B cell (primary cell): ENCODE data around the gene CEMIP2. TPM values are rescaled to one million over a fixed set of nuclear protein-coding genes. Genes with fewer than 3 reads are reported as not detected.

Experiments
- ATAC-seq: fragments of 200-7000 bp; cut with Tn5 transposase; one replicate; pipeline ENCODE4 v1.10.0; 2021; ENCODE audit warnings: low read depth, mild to moderate bottlenecking, moderate number of reproducible peaks, moderate library complexity
- CTCF ChIA-PET: fragments of 350-600 bp; sonication (Branson Sonifier 250); formaldehyde crosslinking; loops from one replicate; lab custom pipeline; 2021; ENCODE audit warnings: antibody characterized with exemption, inconsistent platforms; lab: Charles Lee
- POLR2A ChIA-PET: fragments of 350-600 bp; sonication (Branson Sonifier 250); formaldehyde crosslinking; loops from one replicate; lab custom pipeline; 2021; ENCODE audit warnings: antibody characterized with exemption; lab: Charles Lee
- DNase-seq: peaks from one replicate; pipeline ENCODE4 v3.0.0; 2013
- H2AFZ ChIP-seq: 2 replicates; pipeline ENCODE4 v1.6.1; 2012; ENCODE audit warnings: mild to moderate bottlenecking, low read depth, low read length; ENCODE audit not compliant: insufficient read depth, poor library complexity, severe bottlenecking
- H3K27ac ChIP-seq, 2 donors: 1 replicate in 1 of 2; 2 replicates in 1 of 2; pipeline ENCODE4 v1.5.1; 2012 to 2013; ENCODE audit warnings: low read length in 2 of 2, mild to moderate bottlenecking in 2 of 2, moderate library complexity in 1 of 2
- H3K27me3 ChIP-seq, 4 experiments: fragments of 200-600 bp in 1 of 4; sonication (generic) in 1 of 4; replicated peaks in 1 of 4; 1 replicate in 2 of 4; 2 replicates in 2 of 4; pipeline versions ENCODE4 v1.6.1 to v1.7.0; 2013 to 2016; ENCODE audit warnings: low read length in 3 of 4, mild to moderate bottlenecking in 2 of 4, mixed read lengths in 1 of 4, moderate library complexity in 1 of 4; ENCODE audit not compliant: insufficient read depth in 4 of 4, control insufficient read depth in 3 of 4; ENCODE audit errors: control extremely low read depth in 1 of 4
- H3K36me3 ChIP-seq, 2 experiments: replicated peaks in 1 of 2; 1 replicate in 1 of 2; 2 replicates in 1 of 2; pipeline versions ENCODE4 v1.6.1 to v1.7.1; 2013; ENCODE audit warnings: low read length in 1 of 2; ENCODE audit not compliant: insufficient read depth in 2 of 2, control insufficient read depth in 1 of 2; ENCODE audit errors: control extremely low read depth in 1 of 2, extremely low read depth in 1 of 2
- H3K4me1 ChIP-seq, 2 donors: fragments of 200-600 bp in 1 of 2; sonication (generic) in 1 of 2; 1 replicate in 1 of 2; 2 replicates in 1 of 2; pipeline versions ENCODE4 v1.5.1 to v1.6.1; 2013 to 2017; ENCODE audit warnings: low read length in 2 of 2; ENCODE audit not compliant: control insufficient read depth in 2 of 2, insufficient read depth in 2 of 2
- H3K4me2 ChIP-seq: replicated peaks from 2 replicates; pipeline ENCODE3; 2012; ENCODE audit warnings: mild to moderate bottlenecking, low read depth, low read length; ENCODE audit not compliant: poor library complexity, severe bottlenecking
- H3K4me3 ChIP-seq, 5 experiments: fragments of 200-600 bp in 1 of 5; sonication (generic) in 1 of 5; 1 replicate in 3 of 5; 2 replicates in 2 of 5; pipeline versions ENCODE4 v1.5.1 to v1.7.0; 2011 to 2016; ENCODE audit warnings: low read length in 4 of 5, mild to moderate bottlenecking in 4 of 5, low read depth in 2 of 5, control low read depth in 1 of 5, moderate library complexity in 1 of 5; ENCODE audit not compliant: insufficient read depth in 1 of 5; ENCODE audit errors: control extremely low read depth in 1 of 5, extremely low read depth in 1 of 5
- H3K79me2 ChIP-seq: fragments of 200-600 bp; sonication (generic); one replicate; pipeline ENCODE4 v1.6.0; 2016; ENCODE audit warnings: low read length; ENCODE audit not compliant: control insufficient read depth, insufficient read depth
- H3K9ac ChIP-seq: fragments of 200-600 bp; sonication (generic); 2 replicates; pipeline ENCODE4 v1.6.1; 2017; ENCODE audit warnings: mild to moderate bottlenecking, low read length, moderate library complexity
- H3K9me3 ChIP-seq, 3 donors: one replicate each; pipeline versions ENCODE4 v1.6.1 to v1.7.1; 2013; ENCODE audit warnings: low read length in 2 of 3; ENCODE audit not compliant: control insufficient read depth in 2 of 3, insufficient read depth in 1 of 3; ENCODE audit errors: control extremely low read depth in 1 of 3
- H4K20me1 ChIP-seq: 2 replicates; pipeline ENCODE4 v1.6.0; 2012; ENCODE audit warnings: mild to moderate bottlenecking, low read length; ENCODE audit not compliant: insufficient read depth, control insufficient read depth, poor library complexity, severe bottlenecking
- H3K27ac Mint-ChIP-seq: one replicate; pipeline ENCODE4 v1.8.0; 2021; ENCODE audit warnings: mixed read lengths
- H3K27me3 Mint-ChIP-seq: one replicate; pipeline ENCODE4 v1.8.0; 2021; ENCODE audit warnings: mixed read lengths
- H3K4me1 Mint-ChIP-seq: one replicate; pipeline ENCODE4 v1.8.0; 2021; ENCODE audit warnings: mixed read lengths
- H3K4me3 Mint-ChIP-seq: one replicate; pipeline ENCODE4 v1.8.0; 2021; ENCODE audit warnings: mixed read lengths
- H3K9me3 Mint-ChIP-seq: one replicate; pipeline ENCODE4 v1.8.0; 2022; ENCODE audit warnings: mixed read lengths; ENCODE audit not compliant: insufficient read depth
- CTCF ChIP-seq: fragments of 200-600 bp; IDR thresholded peaks from one replicate; pipeline ENCODE4 v1.8.0; 2022; ENCODE audit warnings: antibody characterized with exemption, mild to moderate bottlenecking
- EZH2 ChIP-seq: IDR thresholded peaks from 2 replicates; pipeline ENCODE4 v1.6.1; 2012; ENCODE audit warnings: borderline replicate concordance, low read depth, mild to moderate bottlenecking, moderate library complexity, low read length; ENCODE audit not compliant: insufficient read depth, poor library complexity, severe bottlenecking
- WGBS: methylation state at CpG from one replicate; pipeline ENCODE4 v1.1.5; 2013; ENCODE audit warnings: missing lambda C conversion rate; ENCODE audit not compliant: insufficient coverage; 5-methylcytosine and 5-hydroxymethylcytosine counted together
- intact Hi-C: fragments of 100-400 bp; cut with micrococcal nuclease; formaldehyde crosslinking; loops from one replicate; pipeline ENCODE4 v1.10.0; 2022
- polyA plus RNA-seq: library from polyadenylated mRNA; depleted of rRNA; stranded (reverse); fragments of >200 nt; gene quantifications from 2 replicates; pipeline ENCODE4 v1.2.3, GENCODE V29; 2012
- total RNA-seq, 2 donors: library from RNA; stranded (reverse); fragments of 120-200 nt in 1 of 2; gene quantifications; 1 replicate in 1 of 2; 2 replicates in 1 of 2; pipeline versions ENCODE4 v1.2.3 to v1.2.4, GENCODE V29; 2013 to 2022

CEMIP2 gene
- total and polyA plus RNA-seq, 2 donors (not counting 1 experiment from before 2014, with no cell fraction given), result 35.4 to 90.6 TPM

- peaks cover 0 to 19% of the 10 kb centered on the region in 2 experiments for H3K36me3 ChIP-seq
- intact Hi-C loops, result no loop called here
- no peaks in the 10 kb centered on the region for H4K20me1 ChIP-seq
- 100% methylated on average over 2 of the region's 7 CpGs for WGBS
- no peaks in the 10 kb centered on the region for H3K9me3 ChIP-seq
- peak overlapping the region; percentile 48 for H3K4me2 ChIP-seq
- no peak for TF ChIP-seq EZH2
- TF ChIP-seq CTCF, result no peak
- H2AFZ ChIP-seq, result no peak overlapping the region
- no peak for DNase-seq
- peak overlapping the region; percentile 70 for H3K4me3 Mint-ChIP-seq
- no peaks in the 10 kb centered on the region for H3K27me3 ChIP-seq
- peaks cover 41% of the 10 kb centered on the region for H3K4me1 Mint-ChIP-seq
- ChIA-PET CTCF (interaction anchor here (1.4 kb wide), 1 partner anchor 10 kb away, joined by 3 read pairs; no protein-coding TSS in a partner anchor), POLR2A (no interaction called here)
- no peak for ATAC-seq
- peaks cover 41 to 44% of the 10 kb centered on the region in 2 donors for H3K4me1 ChIP-seq
- no peaks in the 10 kb centered on the region for H3K27me3 Mint-ChIP-seq
- peak overlapping the region; percentile 60 for H3K27ac Mint-ChIP-seq
- peak overlapping the region in 1 of 2 donors; percentile 65 for H3K27ac ChIP-seq
- peak overlapping the region in 2 of 5 experiments; percentile 5 to 8 for H3K4me3 ChIP-seq
- peaks cover 9% of the 10 kb centered on the region for H3K79me2 ChIP-seq
- H3K9me3 Mint-ChIP-seq, result no peaks in the 10 kb centered on the region
- peak overlapping the region; percentile 30 for H3K9ac ChIP-seq
Observed at GRCh38 chr9:71685988-71686387, 82.3 kb downstream of the CEMIP2 start.

GRCh38 chr9:71685394-71685793 is 82.9 kb downstream of the CEMIP2 start:
- Mint-ChIP-seq H3K4me3 (peak overlapping the region; percentile 70), H3K9me3 (no peaks in the 10 kb centered on the region), H3K27me3 (no peaks in the 10 kb centered on the region), H3K27ac (peak overlapping the region; percentile 60), H3K4me1 (peaks cover 45% of the 10 kb centered on the region)
- Histone ChIP-seq H3K9me3 (no peaks in the 10 kb centered on the region), H3K4me3 (peak overlapping the region in 2 of 5 experiments; percentile 17 to 20), H4K20me1 (no peaks in the 10 kb centered on the region), H3K27me3 (no peaks in the 10 kb centered on the region), H3K79me2 (peaks cover 9% of the 10 kb centered on the region), H3K27ac (peak overlapping the region in 1 of 2 donors; percentile 65), H3K4me2 (peak overlapping the region; percentile 48), H3K36me3 (peaks cover 0 to 16% of the 10 kb centered on the region in 2 experiments), H3K4me1 (peaks cover 47 to 48% of the 10 kb centered on the region in 2 donors), H2AFZ (no peak overlapping the region), H3K9ac (peak overlapping the region; percentile 30)
- intact Hi-C loops, result no loop called here
- no CpG with 5 or more reads among the region's 1 CpG for WGBS
- ChIA-PET CTCF (interaction anchor here (0.7 to 1.5 kb wide), 6 partner anchors 9 to 82 kb away, joined by 3 to 4 read pairs (median 3); no protein-coding TSS in a partner anchor), POLR2A (interaction anchor here (0.6 kb wide), 1 partner anchor 21 kb away, joined by 11 read pairs; no protein-coding TSS in a partner anchor)
- DNase-seq (peak; percentile 39), ATAC-seq (no peak)
- TF ChIP-seq EZH2, result no peak
- no peak for TF ChIP-seq CTCF
